Ovary (tissue), 10 donors: ENCODE data around the gene SNX32. TPM values are rescaled to one million over a fixed set of nuclear protein-coding genes. Genes with fewer than 3 reads are reported as not detected.

Experiments
- DNase-seq, 5 donors: peaks; one replicate each; pipeline ENCODE4 v3.0.0-alpha.2; 2019 to 2020
- H3K27ac ChIP-seq, 2 donors: fragments of 200-600 bp; one replicate each; pipeline versions ENCODE4 v1.5.1 to v1.8.0; 2019 to 2022
- H3K27me3 ChIP-seq: fragments of 200-600 bp; one replicate; pipeline ENCODE4 v1.8.0; 2022
- H3K36me3 ChIP-seq: fragments of 200-600 bp; sonication (generic); one replicate; pipeline ENCODE4 v1.5.1; 2019
- H3K4me1 ChIP-seq: one replicate; pipeline ENCODE4 v1.8.1; 2013; ENCODE audit warnings: mild to moderate bottlenecking, moderate library complexity; ENCODE audit not compliant: insufficient read depth
- H3K4me3 ChIP-seq: fragments of 200-600 bp; sonication (generic); one replicate; pipeline ENCODE4 v1.5.1; 2017
- H3K9me3 ChIP-seq, 2 donors: fragments of 200-600 bp in 1 of 2; sonication (generic) in 1 of 2; one replicate each; pipeline versions ENCODE4 v1.5.1 to v1.8.1; 2013 to 2019; ENCODE audit warnings: mild to moderate bottlenecking in 1 of 2, moderate library complexity in 1 of 2
- EP300 ChIP-seq: sonication (generic); formaldehyde crosslinking; IDR thresholded peaks from one replicate; pipeline ENCODE4 v1.6.1; 2017; ENCODE audit warnings: antibody characterized with exemption
- POLR2A ChIP-seq: fragments of 450-650 bp; IDR thresholded peaks from one replicate; pipeline ENCODE4 v1.6.1; 2017; ENCODE audit warnings: antibody characterized with exemption, mild to moderate bottlenecking, moderate library complexity
- WGBS, 3 donors: extraction: QIAGEN DNeasy Blood & Tissue Kit in 1 of 3; methylation state at CpG; one replicate each; pipeline versions ENCODE4 v1.1.5 to v1.1.7; 2013 to 2017; 5-methylcytosine and 5-hydroxymethylcytosine counted together
- intact Hi-C, 4 donors: fragments of 100-400 bp; cut with DNase I; formaldehyde crosslinking; loops; one replicate each; pipeline versions ENCODE4 v1.11.0 to v1.15.1; 2022 to 2023
- long read RNA-seq, 3 donors: library from polyadenylated mRNA in 2 of 3; unstranded in 2 of 3; transcript quantifications; one replicate each; pipeline ENCODE4 v2.0.0 and lab custom pipeline, GENCODE V29; 2021 to 2026
- polyA plus RNA-seq, 2 donors: library from polyadenylated mRNA; stranded (reverse); fragments of 200-250 nt in 1 of 2; fragments of 350-450 nt in 1 of 2; fragmentation: Illumina TruSeq in 1 of 2; extraction: RNeasy Lipid Tissue Mini Kit (QIAGEN cat#74804) in 1 of 2; gene quantifications; one replicate each; pipeline ENCODE4 v1.2.3, GENCODE V29; 2013 to 2014
- total RNA-seq, 7 donors: library from RNA; depleted of rRNA in 2 of 7; stranded (reverse); fragments of >200 nt in 2 of 7; fragmentation: NEBNext Ultra II Directional in 3 of 7; extraction: Animal tissue kit (Norgen Biotek cat#: 25700) in 3 of 7; gene quantifications; one replicate each; pipeline versions ENCODE4 v1.1.0 to v1.2.4, GENCODE V29; 2016 to 2023
- TF ChIP-seq, protein P1 (sequence below), 3 donors: fragments of 450-650 bp in 2 of 3; fragments of 200-600 bp in 1 of 3; IDR thresholded peaks; one replicate each; pipeline versions ENCODE4 v1.5.1 to v1.8.0; 2016 to 2022; ENCODE audit warnings: antibody characterized with exemption in 3 of 3, mild to moderate bottlenecking in 1 of 3
- donor health status: DM: no; HTN: no; CAD: no; lungs with moderate emphysema.
- donor health status: DM: no; HTN: no; CAD: no.
- donor health status: Bipolar disorder and iron deficiency.
- donor health status: DM: yes; HTN: yes; CAD: no.
- donor health status: DM: no; HTN: no; CAD: no.
- donor health status: DM: yes; HTN: yes; CAD: no.

SNX32 gene
- total RNA-seq, result 1 to 10 TPM in 4 of 7 donors, under 1 TPM in 2, not detected in 1; 0.66 to 3.0 (median 1.6) TPM
- under 1 TPM; 0.40 to 0.80 TPM for polyA plus RNA-seq
- long read RNA-seq, donor 1, partial matches to known transcripts, result 1 of 7 reads
- long read RNA-seq, donor 1, other reads (novel, unspliced or antisense), result 3 of 7 reads
- long read RNA-seq, donor 2, result 0 reads
- long read RNA-seq, donor 3, partial matches to known transcripts, result 0 of 3 reads
- long read RNA-seq, donor 3, other reads (novel, unspliced or antisense), result 3 of 3 reads

DNA sequence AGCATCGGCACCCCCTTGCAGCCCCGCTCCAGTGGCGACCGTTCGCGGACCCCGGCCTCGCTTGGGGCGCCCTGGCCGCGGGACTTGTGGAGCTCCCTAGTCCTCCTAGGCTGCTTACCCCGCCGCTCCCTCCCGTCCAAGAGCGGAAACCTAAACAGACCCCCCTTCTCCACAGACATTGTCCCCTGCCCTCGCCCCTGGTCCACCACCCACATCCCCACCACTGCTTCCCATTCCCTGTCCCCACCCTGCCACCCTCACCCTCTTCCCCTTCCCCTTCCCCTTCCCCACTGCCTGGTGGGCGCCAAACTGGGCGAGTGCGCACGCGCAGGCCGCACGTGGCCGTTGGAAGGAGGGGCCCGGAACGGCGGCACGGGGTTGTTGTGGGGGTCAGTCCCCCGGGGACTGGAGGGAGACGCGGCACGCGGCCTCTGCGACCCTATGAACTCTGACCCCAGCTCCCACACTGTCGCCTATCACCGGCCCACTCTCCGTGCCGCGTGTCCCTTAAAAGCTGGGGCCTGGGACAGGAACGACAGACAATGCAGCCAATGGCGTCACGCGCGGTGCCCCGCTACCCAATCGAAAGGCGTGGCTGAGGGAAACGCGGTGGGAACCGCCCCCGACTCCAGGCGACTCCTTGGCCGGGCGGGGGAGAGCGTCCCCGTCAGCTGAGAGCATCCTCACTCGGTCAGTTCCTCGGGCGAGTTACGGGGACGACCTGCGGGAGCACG, at the start of gene SNX32:
TSS of gene SNX32 (plus strand) at position 667 of the 734 bp plus-strand sequence. CDS start 103 bp downstream, outside the sequence.
- peaks cover 3% of the 10 kb centered on the region for H3K4me1 ChIP-seq
- WGBS, 3 donors, result 0% methylated on average over 63 of the region's 63 CpGs
- no peaks in the 10 kb centered on the region for H3K27me3 ChIP-seq
- H3K36me3 ChIP-seq, result no peaks in the 10 kb centered on the region
- intact Hi-C loops, result no loop called here
- H3K4me3 ChIP-seq, result peak within 1 kb of the TSS; percentile 40
- TF ChIP-seq POLR2A (no peak), EP300 (no peak)
- DNase-seq, result peak; percentile 94 to 97 (median 96)
- H3K27ac ChIP-seq, result no peak within 1 kb of the TSS
- H3K9me3 ChIP-seq, result no peaks in the 10 kb centered on the region

DNA sequence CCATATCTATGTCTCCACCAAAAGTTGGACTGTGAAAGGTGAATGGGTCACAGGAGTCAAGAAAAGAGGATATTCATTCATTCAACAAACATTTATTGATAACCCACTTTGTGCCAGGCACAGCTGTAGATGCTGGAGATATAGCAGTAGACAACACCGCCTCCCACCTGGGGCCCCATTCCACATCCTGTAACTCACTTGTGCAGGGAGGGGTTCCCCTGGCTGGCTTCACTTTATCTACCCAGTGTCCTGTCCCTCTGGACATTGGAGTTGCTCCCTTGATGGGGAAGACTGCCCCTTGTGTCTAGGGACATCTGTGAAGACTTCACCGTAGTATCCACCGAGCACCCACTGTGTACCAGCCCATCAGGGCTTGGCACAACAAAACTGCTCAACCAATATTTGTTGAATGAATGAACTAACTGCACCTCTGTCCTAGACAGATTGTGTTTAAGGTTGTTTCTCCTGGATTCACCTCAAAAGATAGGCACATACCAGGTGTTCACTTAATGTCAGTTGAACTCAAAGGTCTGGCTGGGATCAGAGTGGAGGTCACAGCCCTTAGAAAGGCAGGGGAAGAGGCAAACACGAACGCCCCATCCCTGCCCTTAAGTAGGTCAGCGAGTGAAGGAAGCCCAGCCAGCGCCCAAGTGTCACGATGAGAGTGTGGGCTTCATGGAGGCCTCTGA, 48.3 kb upstream of the SNX32 start:
- intact Hi-C loops, result no loop called here
- Histone ChIP-seq H3K27me3 (peaks cover 3% of the 10 kb centered on the region), H3K4me1 (peaks cover 2% of the 10 kb centered on the region), H3K4me3 (no peak overlapping the region), H3K36me3 (no peaks in the 10 kb centered on the region), H3K9me3 (no peaks in the 10 kb centered on the region), H3K27ac (no peak overlapping the region)
- TF ChIP-seq, protein P1, sequence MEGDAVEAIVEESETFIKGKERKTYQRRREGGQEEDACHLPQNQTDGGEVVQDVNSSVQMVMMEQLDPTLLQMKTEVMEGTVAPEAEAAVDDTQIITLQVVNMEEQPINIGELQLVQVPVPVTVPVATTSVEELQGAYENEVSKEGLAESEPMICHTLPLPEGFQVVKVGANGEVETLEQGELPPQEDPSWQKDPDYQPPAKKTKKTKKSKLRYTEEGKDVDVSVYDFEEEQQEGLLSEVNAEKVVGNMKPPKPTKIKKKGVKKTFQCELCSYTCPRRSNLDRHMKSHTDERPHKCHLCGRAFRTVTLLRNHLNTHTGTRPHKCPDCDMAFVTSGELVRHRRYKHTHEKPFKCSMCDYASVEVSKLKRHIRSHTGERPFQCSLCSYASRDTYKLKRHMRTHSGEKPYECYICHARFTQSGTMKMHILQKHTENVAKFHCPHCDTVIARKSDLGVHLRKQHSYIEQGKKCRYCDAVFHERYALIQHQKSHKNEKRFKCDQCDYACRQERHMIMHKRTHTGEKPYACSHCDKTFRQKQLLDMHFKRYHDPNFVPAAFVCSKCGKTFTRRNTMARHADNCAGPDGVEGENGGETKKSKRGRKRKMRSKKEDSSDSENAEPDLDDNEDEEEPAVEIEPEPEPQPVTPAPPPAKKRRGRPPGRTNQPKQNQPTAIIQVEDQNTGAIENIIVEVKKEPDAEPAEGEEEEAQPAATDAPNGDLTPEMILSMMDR (IDR thresholded peaks at IDR 0.05), result no peak
- TF ChIP-seq EP300 (no peak), POLR2A (no peak)
- 69 to 76% (median 72%) methylated on average over 8 of the region's 8 CpGs for WGBS, 3 donors
- DNase-seq, result no peak

DNA sequence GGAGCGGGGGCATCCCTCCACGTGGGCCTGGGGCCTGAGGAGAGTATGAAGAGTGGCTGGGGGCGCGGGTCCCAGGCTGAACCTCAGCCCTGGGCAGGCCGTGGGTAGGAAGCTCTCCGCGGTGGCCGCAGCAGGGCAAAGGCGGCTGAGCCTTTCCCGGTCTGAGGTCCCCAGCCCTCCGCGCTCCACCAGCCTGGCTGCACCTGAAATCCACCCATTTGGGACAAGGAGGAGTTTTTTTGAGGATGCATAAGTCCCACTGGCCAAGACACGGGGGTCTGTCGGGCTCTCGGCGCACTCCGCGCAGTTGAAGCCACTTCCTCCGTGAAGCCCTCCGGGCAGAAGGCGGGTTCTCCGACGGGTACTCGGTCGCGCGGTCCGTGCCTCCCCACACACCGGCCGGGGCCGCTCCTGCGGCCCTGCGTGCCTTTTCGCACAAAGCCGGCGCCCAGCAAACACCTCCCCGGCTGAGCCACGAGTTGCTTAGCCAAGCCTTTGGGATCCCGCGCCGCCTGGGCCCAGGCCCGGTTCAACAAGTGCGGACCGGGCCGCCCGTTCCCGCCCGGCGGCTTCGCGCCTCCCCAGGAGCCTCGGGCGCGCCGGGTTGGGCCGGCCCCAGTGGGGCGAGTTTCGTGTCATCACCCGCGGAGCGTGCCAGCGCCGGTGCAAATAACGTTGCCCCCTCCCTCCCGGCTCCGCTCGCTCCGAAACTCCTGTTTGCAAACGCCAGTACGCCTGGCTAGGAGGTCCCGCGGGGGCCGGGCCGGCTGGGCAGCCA, 47.6 kb upstream of the SNX32 start:
- peaks cover 3% of the 10 kb centered on the region for H3K27me3 ChIP-seq
- intact Hi-C loops, result no loop called here
- H3K27ac ChIP-seq, result no peak overlapping the region
- no peaks in the 10 kb centered on the region for H3K9me3 ChIP-seq
- TF ChIP-seq, protein P1 (IDR thresholded peaks at IDR 0.05), result no peak
- TF ChIP-seq POLR2A, result no peak
- no peak for TF ChIP-seq EP300
- 9 to 16% (median 12%) methylated on average over 58 to 74 of the region's 74 CpGs for WGBS, 3 donors
- DNase-seq, result no peak
- H3K4me3 ChIP-seq, result no peak overlapping the region
- H3K4me1 ChIP-seq, result peaks cover 2% of the 10 kb centered on the region
- H3K36me3 ChIP-seq, result no peaks in the 10 kb centered on the region

DNA sequence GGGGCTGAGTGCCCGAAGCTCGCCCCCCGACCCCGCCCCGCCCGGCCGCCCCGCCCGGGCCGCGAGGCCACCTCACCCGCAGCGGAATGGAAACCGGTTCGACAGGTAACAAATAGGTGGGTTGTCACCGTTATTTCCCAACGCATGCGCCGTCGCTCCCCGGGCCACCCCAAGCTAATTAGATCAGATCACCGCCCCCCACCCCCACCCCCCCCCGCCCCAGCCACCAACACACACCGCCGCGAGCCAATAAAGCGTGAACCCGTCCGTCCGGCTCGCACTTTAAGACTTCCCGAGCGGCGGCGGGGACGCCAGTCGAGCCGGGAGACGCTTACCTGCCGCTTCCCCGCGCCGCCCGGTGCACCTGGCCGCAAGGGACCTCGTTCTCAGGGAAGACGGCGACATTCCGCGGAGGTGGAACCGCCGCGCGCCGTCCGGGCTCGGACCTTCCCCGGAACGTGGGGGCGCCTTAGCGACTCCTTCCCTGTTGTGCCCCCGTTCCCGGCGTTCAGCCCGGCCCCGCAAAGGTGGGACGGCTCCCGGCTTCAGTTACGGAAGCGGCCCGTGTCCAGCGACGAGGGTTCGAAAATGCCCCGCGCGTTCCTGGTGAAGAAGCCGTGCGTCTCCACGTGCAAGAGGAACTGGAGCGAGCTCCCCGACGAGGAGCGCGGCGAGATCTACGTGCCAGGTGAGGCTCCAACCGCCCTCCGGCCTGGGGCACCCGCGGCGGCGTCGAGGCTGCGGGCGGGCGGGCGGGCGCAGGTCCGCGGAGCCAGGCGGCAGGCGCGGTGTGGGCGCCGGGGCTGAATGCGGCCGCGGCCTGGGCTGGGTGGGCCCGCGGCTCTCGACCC, 46.8 kb upstream of the SNX32 start, which contains the start of gene OVOL1:
TSS of gene OVOL1 (plus strand) at position 278 of the 851 bp plus-strand sequence. CDS start at position 589, 311 bp downstream.
- WGBS, 3 donors, result 0 to 1% (median 1%) methylated on average over 70 to 112 of the region's 112 CpGs
- H3K4me1 ChIP-seq, result peaks cover 2% of the 10 kb centered on the region
- H3K36me3 ChIP-seq, result no peaks in the 10 kb centered on the region
- intact Hi-C loops, result no loop called here
- DNase-seq, result no peak
- peak within 1 kb of the TSS; percentile 22 for H3K4me3 ChIP-seq
- H3K9me3 ChIP-seq, result no peaks in the 10 kb centered on the region
- TF ChIP-seq EP300, result no peak
- TF ChIP-seq, protein P1 (IDR thresholded peaks at IDR 0.05), result no peak
- no peak for TF ChIP-seq POLR2A
- peaks cover 3% of the 10 kb centered on the region for H3K27me3 ChIP-seq
- H3K27ac ChIP-seq, result no peak within 1 kb of the TSS
